Liver (tissue), 9 donors: ENCODE results near the gene NKX6-1. TPM values are rescaled to one million over a fixed set of nuclear protein-coding genes. Genes with fewer than 3 reads are reported as not detected.

Experiments used
- DNase-seq: peaks from one replicate; pipeline ENCODE4 v3.0.0-alpha.2; 2017; ENCODE audit warnings: low spot score
- H3K27ac ChIP-seq, 2 donors: one replicate each; pipeline ENCODE4 v1.7.0; 2013; ENCODE audit warnings: inconsistent platforms in 2 of 2, low read length in 2 of 2, control low read depth in 1 of 2, low read depth in 1 of 2, mild to moderate bottlenecking in 1 of 2
- H3K27me3 ChIP-seq, 4 donors: one replicate each; pipeline versions ENCODE4 v1.6.1 to v1.7.0; 2013; ENCODE audit warnings: low read length in 3 of 4, inconsistent platforms in 1 of 4, mild to moderate bottlenecking in 1 of 4, moderate library complexity in 1 of 4; ENCODE audit not compliant: control insufficient read depth in 4 of 4, insufficient read depth in 4 of 4
- H3K36me3 ChIP-seq, 4 donors: one replicate each; pipeline versions ENCODE4 v1.6.1 to v1.7.0; 2013; ENCODE audit warnings: low read length in 3 of 4, mild to moderate bottlenecking in 3 of 4, low read depth in 1 of 4, moderate library complexity in 1 of 4; ENCODE audit not compliant: control insufficient read depth in 4 of 4, insufficient read depth in 3 of 4
- H3K4me1 ChIP-seq, 4 donors: one replicate each; pipeline versions ENCODE4 v1.6.1 to v1.7.0; 2013; ENCODE audit warnings: low read length in 3 of 4, mild to moderate bottlenecking in 3 of 4, moderate library complexity in 1 of 4; ENCODE audit not compliant: control insufficient read depth in 4 of 4, insufficient read depth in 4 of 4
- H3K4me3 ChIP-seq, 3 donors: one replicate each; pipeline versions ENCODE4 v1.6.1 to v1.7.0; 2013; ENCODE audit warnings: low read length in 3 of 3, control low read depth in 1 of 3, low read depth in 1 of 3, mild to moderate bottlenecking in 1 of 3
- H3K9ac ChIP-seq, 2 donors: one replicate each; pipeline ENCODE4 v1.7.0; 2013; ENCODE audit warnings: low read length in 2 of 2, mild to moderate bottlenecking in 2 of 2, moderate library complexity in 2 of 2, control low read depth in 1 of 2, low read depth in 1 of 2
- H3K9me3 ChIP-seq, 4 donors: one replicate each; pipeline versions ENCODE4 v1.6.1 to v1.7.0; 2013; ENCODE audit warnings: low read length in 3 of 4; ENCODE audit not compliant: control insufficient read depth in 4 of 4
- ATF3 ChIP-seq: IDR thresholded peaks from 2 replicates; pipeline ENCODE4 v1.6.1; 2016; ENCODE audit warnings: antibody characterized with exemption
- CTCF ChIP-seq: fragments of 150-350 bp; IDR thresholded peaks from 2 replicates; pipeline ENCODE4 v1.5.1; 2017; ENCODE audit warnings: improper control_type of control experiment, low read depth, low read length; ENCODE audit not compliant: missing input control
- EGR1 ChIP-seq, 2 donors: IDR thresholded peaks; 2 replicates each; pipeline ENCODE4 v1.6.1; 2016 to 2018; ENCODE audit warnings: antibody characterized with exemption in 2 of 2, low read depth in 2 of 2
- FOXA1 ChIP-seq: IDR thresholded peaks from 2 replicates; pipeline ENCODE4 v1.6.1; 2016; ENCODE audit warnings: antibody characterized with exemption
- FOXA2 ChIP-seq: IDR thresholded peaks from 2 replicates; pipeline ENCODE4 v1.6.1; 2016; ENCODE audit warnings: antibody characterized with exemption
- GABPA ChIP-seq, 2 donors: IDR thresholded peaks in 1 of 2; conservative IDR thresholded peaks in 1 of 2; 2 replicates each; pipeline ENCODE4 v1.6.1; 2016; ENCODE audit warnings: antibody characterized with exemption in 2 of 2, mild to moderate bottlenecking in 1 of 2, moderate library complexity in 1 of 2
- HNF4A ChIP-seq, 2 donors: conservative IDR thresholded peaks; 2 replicates each; pipeline ENCODE4 v1.6.1; 2016; ENCODE audit warnings: antibody characterized with exemption in 2 of 2, mild to moderate bottlenecking in 2 of 2
- HNF4G ChIP-seq: IDR thresholded peaks from 2 replicates; pipeline ENCODE4 v1.6.1; 2016; ENCODE audit warnings: antibody characterized with exemption
- JUND ChIP-seq, 2 donors: IDR thresholded peaks; 2 replicates each; pipeline ENCODE4 v1.6.1; 2016; ENCODE audit warnings: antibody characterized with exemption in 2 of 2
- MAX ChIP-seq: IDR thresholded peaks from 2 replicates; pipeline ENCODE4 v1.6.1; 2016; ENCODE audit warnings: antibody characterized with exemption
- NR2F2 ChIP-seq: IDR thresholded peaks from 2 replicates; pipeline ENCODE4 v1.6.1; 2016; ENCODE audit warnings: antibody characterized with exemption
- RAD21 ChIP-seq, 2 donors: IDR thresholded peaks; 2 replicates each; pipeline ENCODE4 v1.6.1; 2016; ENCODE audit warnings: antibody characterized with exemption in 2 of 2, mild to moderate bottlenecking in 2 of 2
- REST ChIP-seq: IDR thresholded peaks from 2 replicates; pipeline ENCODE4 v1.6.1; 2016; ENCODE audit warnings: antibody characterized with exemption, mild to moderate bottlenecking
- RXRA ChIP-seq, 2 donors: IDR thresholded peaks; 2 replicates each; pipeline ENCODE4 v1.6.1; 2017 to 2018; ENCODE audit warnings: antibody characterized with exemption in 2 of 2, mild to moderate bottlenecking in 1 of 2
- SP1 ChIP-seq: IDR thresholded peaks from 2 replicates; pipeline ENCODE4 v1.6.1; 2018; ENCODE audit warnings: antibody characterized with exemption, mild to moderate bottlenecking
- TAF1 ChIP-seq: conservative IDR thresholded peaks from 2 replicates; pipeline ENCODE4 v1.6.1; 2016; ENCODE audit warnings: antibody characterized with exemption, mild to moderate bottlenecking
- YY1 ChIP-seq: IDR thresholded peaks from 2 replicates; pipeline ENCODE4 v1.6.1; 2016; ENCODE audit warnings: antibody characterized with exemption, mild to moderate bottlenecking
- ZBTB33 ChIP-seq: IDR thresholded peaks from 2 replicates; pipeline ENCODE4 v1.6.1; 2016; ENCODE audit warnings: antibody characterized with exemption
- WGBS: extraction: QIAGEN DNeasy Blood & Tissue Kit; methylation state at CpG from one replicate; pipeline ENCODE4 v1.1.7; 2013; 5-methylcytosine and 5-hydroxymethylcytosine counted together
- polyA plus RNA-seq, 2 donors: library from polyadenylated mRNA; stranded (reverse) in 1 of 2; unstranded in 1 of 2; fragments of 200-250 nt in 1 of 2; fragments of >200 nt in 1 of 2; fragmentation: Nextera tagmentation in 1 of 2; extraction: Ambion mirVana in 1 of 2; gene quantifications; one replicate each; pipeline versions ENCODE4 v1.2.1 to v1.2.3, GENCODE V29; 2013 to 2015
- total RNA-seq, 2 donors: library from RNA; depleted of rRNA; stranded (reverse); fragments of >200 nt; gene quantifications; one replicate each; pipeline ENCODE4 v1.2.3, GENCODE V29; 2014
- donor health status: healthy.
- donor health status: healthy.
- donor health status: healthy.
- donor health status: healthy.
- donor health status: healthy.

Gene NKX6-1
- total and polyA plus RNA-seq, 4 donors: 0.05 TPM; not detected in 3

- no peak for TF ChIP-seq ZBTB33
- no peak for TF ChIP-seq JUND (IDR thresholded peaks at IDR 0.05)
- TF ChIP-seq HNF4G: no peak
- TF ChIP-seq YY1: no peak
- no peak for TF ChIP-seq GABPA (IDR thresholded peaks at IDR 0.05 in 1 of 2, conservative IDR thresholded peaks at IDR 0.05 in 1 of 2)
- no peak for TF ChIP-seq FOXA1
- TF ChIP-seq NR2F2: no peak
Observed at GRCh38 chr4:84527391-84527790, 28.3 kb upstream of the NKX6-1 start (continued).

GRCh38 chr4:84515075-84515474, 16.0 kb upstream of the NKX6-1 start:
- no peak overlapping the region for H3K4me3 ChIP-seq
- no peak for DNase-seq
- no peaks in the 10 kb centered on the region for H3K9me3 ChIP-seq
- no peak overlapping the region for H3K9ac ChIP-seq
- 82% methylated on average over 2 of the region's 2 CpGs for WGBS
- no peak overlapping the region for H3K27ac ChIP-seq
- no peaks in the 10 kb centered on the region for H3K4me1 ChIP-seq
- no peaks in the 10 kb centered on the region for H3K36me3 ChIP-seq
- TF ChIP-seq HNF4G: no peak
- H3K27me3 ChIP-seq: peaks cover 0 to 4% (median 2%) of the 10 kb centered on the region in 4 donors

- Histone ChIP-seq H3K27ac (no peak overlapping the region), H3K4me1 (no peaks in the 10 kb centered on the region), H3K36me3 (no peaks in the 10 kb centered on the region), H3K4me3 (no peak overlapping the region), H3K27me3 (peaks cover 0 to 9% (median 2%) of the 10 kb centered on the region in 4 donors), H3K9me3 (no peaks in the 10 kb centered on the region), H3K9ac (no peak overlapping the region)
- TF ChIP-seq FOXA2 (no peak), HNF4G (no peak), RAD21 (IDR thresholded peaks at IDR 0.05) (no peak), NR2F2 (no peak), EGR1 (IDR thresholded peaks at IDR 0.05; ENCODE audit: low read depth in 2 of 2) (no peak), CTCF (no peak), SP1 (no peak), MAX (no peak), ZBTB33 (no peak), YY1 (no peak), REST (no peak), JUND (IDR thresholded peaks at IDR 0.05) (no peak), TAF1 (no peak), GABPA (IDR thresholded peaks at IDR 0.05 in 1 of 2, conservative IDR thresholded peaks at IDR 0.05 in 1 of 2) (no peak), ATF3 (no peak), HNF4A (conservative IDR thresholded peaks at IDR 0.05) (no peak), RXRA (IDR thresholded peaks at IDR 0.05) (no peak), FOXA1 (no peak)
- WGBS: 85% methylated on average over 5 of the region's 5 CpGs
- DNase-seq: no peak
Observed at GRCh38 chr4:84512277-84512676, 13.2 kb upstream of the NKX6-1 start.
